Osteocyte (in vitro differentiated cells): ENCODE results near the gene NNT. TPM values are rescaled to one million over a fixed set of nuclear protein-coding genes. Genes with fewer than 3 reads are reported as not detected.

ENCODE experiments used
- DNase-seq: peaks from one replicate; pipeline ENCODE4 v3.0.0; 2021; ENCODE audit warnings: mixed read lengths; ENCODE audit not compliant: unreplicated experiment; ENCODE audit errors: extremely low spot score
- H3K27ac Mint-ChIP-seq: one replicate; pipeline ENCODE4 v1.8.0; 2021; ENCODE audit warnings: mild to moderate bottlenecking, mixed read lengths; ENCODE audit not compliant: unreplicated experiment
- H3K27me3 Mint-ChIP-seq: one replicate; pipeline ENCODE4 v1.8.0; 2021; ENCODE audit warnings: mixed read lengths; ENCODE audit not compliant: unreplicated experiment
- H3K36me3 Mint-ChIP-seq: one replicate; pipeline ENCODE4 v1.8.0; 2021; ENCODE audit warnings: mixed read lengths; ENCODE audit not compliant: unreplicated experiment
- H3K4me1 Mint-ChIP-seq: one replicate; pipeline ENCODE4 v1.8.0; 2021; ENCODE audit warnings: mixed read lengths; ENCODE audit not compliant: unreplicated experiment
- H3K4me3 Mint-ChIP-seq: one replicate; pipeline ENCODE4 v1.8.0; 2021; ENCODE audit warnings: mild to moderate bottlenecking, moderate library complexity, mixed read lengths; ENCODE audit not compliant: unreplicated experiment
- H3K9me3 Mint-ChIP-seq: one replicate; pipeline ENCODE4 v1.8.0; 2021; ENCODE audit warnings: mixed read lengths; ENCODE audit not compliant: unreplicated experiment
- total RNA-seq: library from RNA; stranded (reverse); gene quantifications from 2 replicates; pipeline ENCODE4 v1.2.1, GENCODE V29; 2021
- TF ChIP-seq, protein P1 (sequence below): fragments of 200-600 bp; sonication (generic); IDR thresholded peaks from 2 replicates; pipeline ENCODE4 v1.5.0; 2021; ENCODE audit warnings: antibody characterized with exemption, mild to moderate bottlenecking, moderate library complexity

NNT gene
- total RNA-seq, 1 donor from 2014 or later, result 107 TPM

DNA sequence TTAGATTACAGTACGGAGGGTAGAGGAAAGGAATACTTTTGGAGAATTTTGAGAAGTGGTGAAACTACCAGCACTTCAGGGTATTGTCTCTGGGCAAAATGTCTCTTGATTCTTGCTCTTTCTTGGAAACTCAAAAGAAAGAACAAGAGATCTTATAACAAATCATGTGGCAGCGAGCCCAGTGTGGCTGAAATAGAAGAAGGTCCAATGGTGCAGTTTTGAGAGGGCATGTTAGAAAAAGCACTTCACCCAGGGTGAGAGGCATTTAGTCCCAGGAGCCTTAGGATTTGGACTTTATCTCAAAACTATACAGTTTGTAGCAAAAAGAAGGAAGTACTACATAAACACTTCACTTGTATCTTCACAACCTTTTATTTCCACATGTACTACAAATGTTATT, 39.4 kb downstream of the NNT start:
- no peak overlapping the region for H3K4me3 Mint-ChIP-seq
- DNase-seq, result no peak
- peak overlapping the region; percentile 69 for H3K27ac Mint-ChIP-seq
- H3K9me3 Mint-ChIP-seq, result no peaks in the 10 kb centered on the region
- TF ChIP-seq, protein P1, sequence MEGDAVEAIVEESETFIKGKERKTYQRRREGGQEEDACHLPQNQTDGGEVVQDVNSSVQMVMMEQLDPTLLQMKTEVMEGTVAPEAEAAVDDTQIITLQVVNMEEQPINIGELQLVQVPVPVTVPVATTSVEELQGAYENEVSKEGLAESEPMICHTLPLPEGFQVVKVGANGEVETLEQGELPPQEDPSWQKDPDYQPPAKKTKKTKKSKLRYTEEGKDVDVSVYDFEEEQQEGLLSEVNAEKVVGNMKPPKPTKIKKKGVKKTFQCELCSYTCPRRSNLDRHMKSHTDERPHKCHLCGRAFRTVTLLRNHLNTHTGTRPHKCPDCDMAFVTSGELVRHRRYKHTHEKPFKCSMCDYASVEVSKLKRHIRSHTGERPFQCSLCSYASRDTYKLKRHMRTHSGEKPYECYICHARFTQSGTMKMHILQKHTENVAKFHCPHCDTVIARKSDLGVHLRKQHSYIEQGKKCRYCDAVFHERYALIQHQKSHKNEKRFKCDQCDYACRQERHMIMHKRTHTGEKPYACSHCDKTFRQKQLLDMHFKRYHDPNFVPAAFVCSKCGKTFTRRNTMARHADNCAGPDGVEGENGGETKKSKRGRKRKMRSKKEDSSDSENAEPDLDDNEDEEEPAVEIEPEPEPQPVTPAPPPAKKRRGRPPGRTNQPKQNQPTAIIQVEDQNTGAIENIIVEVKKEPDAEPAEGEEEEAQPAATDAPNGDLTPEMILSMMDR, result no peak
- no peaks in the 10 kb centered on the region for H3K27me3 Mint-ChIP-seq
- peaks cover 41% of the 10 kb centered on the region for H3K4me1 Mint-ChIP-seq
- H3K36me3 Mint-ChIP-seq, result peaks cover 14% of the 10 kb centered on the region

DNA sequence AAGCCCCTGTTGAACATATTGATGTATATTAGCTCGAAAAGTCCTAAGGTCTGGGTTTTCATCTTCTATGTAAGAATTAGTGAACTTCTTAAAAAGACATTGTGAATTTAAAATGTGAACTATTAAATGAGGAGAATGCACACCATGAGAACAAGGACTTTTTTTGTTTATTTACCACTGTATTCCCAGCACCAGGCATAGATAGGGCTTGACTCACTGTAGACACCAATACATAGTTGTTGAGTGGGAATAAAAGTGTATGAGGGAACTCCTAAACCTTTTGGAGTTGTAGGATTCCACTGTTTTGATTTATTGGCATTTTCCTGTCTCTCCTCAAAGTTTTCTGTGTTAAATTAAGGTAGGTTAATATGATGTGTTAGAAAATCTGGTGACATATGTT, 40.3 kb downstream of the NNT start:
- peaks cover 47% of the 10 kb centered on the region for H3K4me1 Mint-ChIP-seq

DNA sequence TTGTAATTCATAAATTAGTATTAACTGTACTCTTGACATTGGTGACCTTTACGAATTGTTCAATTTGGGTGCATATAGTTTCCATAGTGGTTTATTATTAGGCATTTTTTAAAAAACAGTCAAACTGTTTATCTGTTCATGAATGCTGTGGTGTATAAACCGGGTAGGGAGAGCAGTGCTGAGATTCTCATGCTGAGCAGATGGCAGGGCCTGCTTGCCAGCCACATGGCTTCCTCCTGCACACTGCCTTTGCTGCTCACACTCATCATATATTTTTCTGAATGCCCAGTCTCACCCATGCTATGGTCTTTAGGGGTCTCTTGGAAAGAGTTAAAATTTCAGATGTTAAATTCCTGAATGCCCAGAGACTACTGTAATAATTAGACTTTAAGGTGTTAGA, 40.8 kb downstream of the NNT start:
- Mint-ChIP-seq H3K36me3 (peaks cover 12% of the 10 kb centered on the region), H3K4me1 (peaks cover 49% of the 10 kb centered on the region), H3K27ac (peak overlapping the region; percentile 68), H3K4me3 (no peak overlapping the region), H3K9me3 (no peaks in the 10 kb centered on the region), H3K27me3 (no peaks in the 10 kb centered on the region)
- DNase-seq, result no peak
- TF ChIP-seq, protein P1, result no peak

More for the DNA sequence above, 40.3 kb downstream of the NNT start:
- H3K4me3 Mint-ChIP-seq, result no peak overlapping the region
- peaks cover 12% of the 10 kb centered on the region for H3K36me3 Mint-ChIP-seq
- DNase-seq, result no peak
- no peaks in the 10 kb centered on the region for H3K9me3 Mint-ChIP-seq
- H3K27me3 Mint-ChIP-seq, result no peaks in the 10 kb centered on the region
- peak overlapping the region; percentile 68 for H3K27ac Mint-ChIP-seq
- TF ChIP-seq, protein P1, result no peak

DNA sequence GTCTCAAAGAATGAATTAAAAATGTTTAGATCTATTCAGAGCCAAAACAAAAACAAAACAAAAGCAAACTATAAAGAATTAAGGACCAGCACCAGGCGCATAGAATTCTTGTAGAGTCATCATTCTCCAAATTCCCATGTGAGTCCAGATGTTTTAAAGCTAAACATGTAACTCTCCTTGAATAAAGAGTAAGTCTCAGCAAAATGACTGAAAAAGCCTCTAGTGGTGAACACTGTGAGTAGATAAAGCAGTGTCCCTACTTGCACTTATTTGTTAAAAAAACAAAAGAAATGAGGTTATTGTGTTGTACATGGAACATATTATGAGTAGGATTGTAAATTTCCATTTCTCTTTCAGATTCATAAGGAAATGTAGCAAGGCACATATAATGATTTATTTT, 44.0 kb downstream of the NNT start:
- no peak for DNase-seq
- H3K36me3 Mint-ChIP-seq, result peaks cover 27% of the 10 kb centered on the region

DNA sequence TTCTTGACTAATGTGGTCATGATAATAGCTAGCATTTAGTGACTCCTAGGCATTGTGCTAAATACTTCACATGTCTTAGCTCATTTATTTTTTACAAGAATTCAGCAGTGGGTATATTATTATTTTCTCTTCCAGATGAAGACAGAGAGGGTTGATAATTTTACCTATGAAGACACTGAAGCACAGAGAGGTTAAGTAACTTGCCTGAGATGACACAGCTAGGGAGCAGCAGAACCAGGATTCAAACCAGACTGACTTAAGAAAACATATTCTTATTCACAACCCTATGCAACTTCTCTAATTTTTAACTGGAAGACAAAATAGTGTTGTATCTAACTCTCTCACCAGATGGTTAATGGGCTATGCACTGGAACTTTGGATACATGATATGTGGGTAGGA, 44.8 kb downstream of the NNT start:
- Mint-ChIP-seq H3K4me1 (peaks cover 55% of the 10 kb centered on the region), H3K4me3 (no peak overlapping the region), H3K27me3 (no peaks in the 10 kb centered on the region), H3K36me3 (peaks cover 32% of the 10 kb centered on the region), H3K27ac (peak overlapping the region; percentile 69), H3K9me3 (no peaks in the 10 kb centered on the region)
- DNase-seq, result no peak
- TF ChIP-seq, protein P1, result no peak

More for the DNA sequence above, 44.0 kb downstream of the NNT start:
- Mint-ChIP-seq H3K4me1 (peaks cover 60% of the 10 kb centered on the region), H3K9me3 (no peaks in the 10 kb centered on the region), H3K27me3 (no peaks in the 10 kb centered on the region), H3K4me3 (no peak overlapping the region), H3K27ac (peak overlapping the region; percentile 77)
- TF ChIP-seq, protein P1, result peak; percentile 45
